Inferior parietal cortex (tissue), 1 donor: ENCODE data around the gene MSRB1.

Experiments used
- DNase-seq: peaks from one replicate; pipeline ENCODE4 v3.0.0-alpha.2; 2016; ENCODE audit errors: extremely low spot score

MSRB1 gene

DNA sequence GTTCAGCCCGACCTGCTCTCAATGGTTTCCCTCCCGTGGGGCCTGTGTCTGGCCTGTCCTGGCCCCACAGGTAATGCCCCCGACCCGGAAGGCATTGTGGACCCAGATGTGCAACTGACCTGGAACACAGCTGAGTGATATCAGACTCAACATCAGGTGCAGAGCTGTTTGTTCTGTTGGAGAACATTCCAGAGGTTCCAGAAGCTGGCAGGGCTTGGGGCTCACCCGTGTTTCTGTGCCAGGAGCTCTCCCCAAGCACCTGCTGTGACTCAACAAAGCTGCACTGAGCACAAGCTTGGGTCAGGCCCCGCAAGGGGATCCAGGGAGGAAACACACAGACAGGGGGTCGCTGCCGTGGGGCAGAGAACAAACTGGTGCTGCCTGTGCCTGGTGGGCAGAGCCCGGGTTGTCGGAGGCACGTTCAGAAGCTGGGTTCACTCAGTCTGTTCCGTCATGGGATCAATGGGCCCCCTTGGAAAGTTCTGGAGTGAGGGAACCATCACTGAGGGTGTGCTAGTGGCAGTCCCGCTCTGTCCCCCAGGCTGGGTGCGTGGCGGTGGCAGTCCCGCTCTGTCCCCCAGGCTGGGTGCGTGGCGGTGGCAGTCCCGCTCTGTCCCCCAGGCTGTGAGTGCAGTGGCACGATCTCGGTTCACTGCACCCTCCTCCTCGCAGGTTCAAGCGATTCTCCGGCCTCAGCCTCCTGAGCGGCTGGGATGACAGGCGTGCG, 46.9 kb downstream of the MSRB1 start:
- no peak for DNase-seq

DNA sequence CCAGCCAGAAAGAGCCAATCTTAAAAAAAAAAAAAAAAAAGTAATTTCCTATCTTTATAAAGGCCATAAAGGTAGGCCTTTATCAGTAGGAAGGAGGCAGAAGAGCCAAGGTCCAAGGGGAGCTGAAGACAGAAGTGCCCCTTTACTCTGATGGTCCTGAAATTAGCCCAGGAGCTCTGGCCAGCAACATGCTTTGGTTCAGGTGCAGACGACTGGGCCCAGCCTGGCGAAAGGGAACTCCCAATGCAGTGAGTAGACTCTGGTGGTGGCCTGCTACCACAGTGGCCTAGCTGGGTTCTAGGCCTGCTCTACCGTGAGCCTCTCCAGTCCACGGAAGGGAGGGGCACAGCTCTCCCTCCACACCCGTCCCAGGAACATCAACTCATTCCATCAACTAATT, 47.9 kb downstream of the MSRB1 start:
- DNase-seq = no peak

DNA sequence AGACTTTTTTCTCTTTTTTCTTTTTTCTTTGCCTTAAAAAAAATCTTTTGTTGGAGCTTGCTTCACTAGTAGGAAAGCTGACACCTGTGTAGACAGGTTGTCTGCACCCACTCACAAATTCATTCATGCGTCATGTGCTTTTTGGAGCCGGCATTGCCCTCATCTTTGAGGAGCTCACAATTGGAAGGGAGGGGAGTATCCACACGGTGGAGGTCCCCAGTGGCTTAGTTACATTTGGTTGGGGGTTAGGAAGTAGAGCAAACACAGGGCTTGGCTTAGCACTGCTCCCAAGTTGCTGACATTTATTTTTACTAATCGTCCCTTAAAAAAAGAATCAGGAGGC, 52.3 kb downstream of the MSRB1 start:
- DNase-seq = no peak

DNA sequence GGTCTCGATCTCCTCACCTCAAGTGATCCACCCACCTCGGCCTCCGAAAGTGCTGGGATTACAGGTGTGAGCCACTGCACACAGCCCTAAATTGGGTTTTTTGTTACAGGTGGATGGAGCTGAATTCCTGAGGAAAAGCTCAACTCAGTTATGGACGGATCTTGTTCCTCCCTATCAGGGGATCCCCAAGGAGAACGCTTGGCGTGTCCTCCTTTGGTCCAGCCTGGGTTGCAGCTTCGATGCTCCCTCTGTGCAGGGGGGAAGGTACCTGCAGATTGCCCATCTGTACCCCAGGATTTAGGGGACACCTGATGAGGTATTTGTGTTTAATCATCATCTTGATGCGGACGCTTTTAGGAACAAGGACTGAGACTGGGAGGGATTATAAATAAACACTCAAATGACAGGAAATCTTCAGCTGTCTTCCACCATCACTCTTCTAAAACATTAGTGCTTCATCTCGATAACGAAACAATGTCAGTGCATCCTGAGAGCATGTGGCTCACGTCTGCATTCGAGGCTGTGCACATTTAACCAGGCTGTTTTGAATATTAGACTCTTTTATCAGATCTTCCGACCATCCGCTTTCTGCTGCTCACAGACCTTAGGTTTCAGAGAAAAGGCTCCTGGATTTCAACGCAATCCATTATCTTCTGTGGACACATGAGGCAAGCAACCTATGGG, 52.8 kb downstream of the MSRB1 start:
- DNase-seq = no peak
